Right renal cortex interstitium (tissue), 3 donors: ENCODE results near the gene TOR3A. TPM values are rescaled to one million over a fixed set of nuclear protein-coding genes. Genes with fewer than 3 reads are reported as not detected.
A peak's percentile ranks its signal among the peaks of the same experiment; 100 is the strongest.
"Not testable (repeated sequence)": the region's sequence is repeated elsewhere in the genome, so short reads cannot be mapped to it uniquely, and the experiment has no call there.

Experiments used
- DNase-seq, 3 donors: peaks; one replicate each; pipeline ENCODE4 v3.0.0-alpha.2; 2013; ENCODE audit warnings: low read depth in 3 of 3, low spot score in 2 of 3
- polyA plus RNA-seq, 3 donors: library from polyadenylated mRNA; unstranded; fragments of 120-200 nt; gene quantifications; one replicate each; pipeline ENCODE4 v1.2.1, GENCODE V29; 2013; ENCODE audit not compliant: insufficient read length in 3 of 3

The TOR3A gene, protein sequence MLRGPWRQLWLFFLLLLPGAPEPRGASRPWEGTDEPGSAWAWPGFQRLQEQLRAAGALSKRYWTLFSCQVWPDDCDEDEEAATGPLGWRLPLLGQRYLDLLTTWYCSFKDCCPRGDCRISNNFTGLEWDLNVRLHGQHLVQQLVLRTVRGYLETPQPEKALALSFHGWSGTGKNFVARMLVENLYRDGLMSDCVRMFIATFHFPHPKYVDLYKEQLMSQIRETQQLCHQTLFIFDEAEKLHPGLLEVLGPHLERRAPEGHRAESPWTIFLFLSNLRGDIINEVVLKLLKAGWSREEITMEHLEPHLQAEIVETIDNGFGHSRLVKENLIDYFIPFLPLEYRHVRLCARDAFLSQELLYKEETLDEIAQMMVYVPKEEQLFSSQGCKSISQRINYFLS
- polyA plus RNA-seq = 10 to 100 TPM; 24.3 to 26.1 (median 26.1) TPM

DNA sequence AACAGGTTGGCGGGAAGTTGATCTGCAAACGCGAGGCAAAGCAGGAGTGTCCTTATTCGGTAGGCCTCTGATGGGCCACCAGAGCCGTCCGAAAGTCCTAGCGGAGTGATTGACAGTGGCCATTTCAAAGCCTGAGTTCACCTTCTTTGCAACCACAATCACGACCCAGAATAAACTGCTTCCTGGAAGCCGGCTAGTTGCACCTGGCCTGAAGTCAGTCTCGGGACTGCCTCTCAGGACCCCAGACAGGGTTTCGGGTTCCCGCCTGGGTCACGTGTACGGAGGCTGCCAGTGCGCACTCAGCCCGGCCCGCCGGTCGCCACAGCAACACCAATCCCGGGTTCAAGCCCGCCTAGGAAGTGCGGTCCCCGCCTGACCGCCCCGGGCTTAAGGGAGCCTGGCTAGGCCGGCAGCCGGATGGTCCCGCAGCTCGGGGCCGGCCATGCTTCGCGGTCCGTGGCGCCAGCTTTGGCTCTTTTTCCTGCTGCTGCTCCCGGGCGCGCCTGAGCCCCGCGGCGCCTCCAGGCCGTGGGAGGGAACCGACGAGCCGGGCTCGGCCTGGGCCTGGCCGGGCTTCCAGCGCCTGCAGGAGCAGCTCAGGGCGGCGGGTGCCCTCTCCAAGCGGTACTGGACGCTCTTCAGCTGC, at the start of gene TOR3A:
Gene TOR3A (plus strand): TSS at position 384 of the 646 bp plus-strand sequence. CDS start 59 bp downstream, at position 443.
- peak; percentile 67 to 85 (median 74) for DNase-seq

DNA sequence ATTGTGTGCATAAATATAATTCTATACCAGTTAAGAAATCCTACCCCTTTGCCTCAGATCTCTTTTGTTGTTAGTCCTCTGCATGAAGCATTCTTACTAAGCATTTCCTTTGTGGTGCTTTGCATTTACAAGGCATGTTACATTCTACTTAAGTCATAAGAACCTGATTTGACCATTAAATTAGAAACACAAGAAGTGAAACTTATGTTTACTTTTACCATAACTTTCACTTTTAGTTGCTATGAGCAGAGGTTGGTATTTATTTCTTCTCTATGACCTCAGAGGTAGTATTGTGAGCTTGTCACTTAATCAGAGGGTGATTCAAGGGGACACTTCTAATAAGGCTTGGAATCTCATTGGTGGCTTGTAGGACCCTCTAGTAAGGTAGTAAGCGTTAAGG, 47.1 kb upstream of the TOR3A start:
- no peak for DNase-seq

DNA sequence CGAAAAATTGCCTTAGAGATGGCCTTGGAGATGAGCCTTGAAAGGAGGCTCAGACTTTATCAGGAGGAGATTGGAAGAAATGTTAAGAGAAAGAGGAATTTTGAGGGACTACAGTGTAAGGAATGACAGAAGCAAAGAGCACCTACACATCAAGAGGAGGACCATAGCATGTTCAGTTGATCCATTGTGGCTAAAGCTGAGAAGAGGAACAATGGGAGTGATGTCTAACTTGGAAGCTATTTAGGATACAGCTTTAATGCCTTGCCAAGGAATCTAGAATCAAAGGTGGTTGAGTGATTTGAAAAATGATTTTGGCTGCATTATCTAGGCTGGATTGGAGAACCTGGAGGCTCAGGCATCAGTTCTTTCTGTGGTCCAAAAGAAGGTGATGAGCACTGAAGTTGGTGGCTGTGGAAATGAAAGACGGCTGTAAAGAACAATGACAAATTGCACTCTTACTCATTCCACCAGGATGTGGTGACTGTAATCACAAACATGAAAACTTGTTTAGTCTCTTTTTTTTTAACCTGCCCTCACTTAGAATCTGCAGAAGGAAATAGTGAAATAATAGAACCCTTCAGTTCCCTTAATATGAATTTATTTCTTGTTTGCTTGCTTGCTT, 44.9 kb upstream of the TOR3A start:
- no peak for DNase-seq

DNA sequence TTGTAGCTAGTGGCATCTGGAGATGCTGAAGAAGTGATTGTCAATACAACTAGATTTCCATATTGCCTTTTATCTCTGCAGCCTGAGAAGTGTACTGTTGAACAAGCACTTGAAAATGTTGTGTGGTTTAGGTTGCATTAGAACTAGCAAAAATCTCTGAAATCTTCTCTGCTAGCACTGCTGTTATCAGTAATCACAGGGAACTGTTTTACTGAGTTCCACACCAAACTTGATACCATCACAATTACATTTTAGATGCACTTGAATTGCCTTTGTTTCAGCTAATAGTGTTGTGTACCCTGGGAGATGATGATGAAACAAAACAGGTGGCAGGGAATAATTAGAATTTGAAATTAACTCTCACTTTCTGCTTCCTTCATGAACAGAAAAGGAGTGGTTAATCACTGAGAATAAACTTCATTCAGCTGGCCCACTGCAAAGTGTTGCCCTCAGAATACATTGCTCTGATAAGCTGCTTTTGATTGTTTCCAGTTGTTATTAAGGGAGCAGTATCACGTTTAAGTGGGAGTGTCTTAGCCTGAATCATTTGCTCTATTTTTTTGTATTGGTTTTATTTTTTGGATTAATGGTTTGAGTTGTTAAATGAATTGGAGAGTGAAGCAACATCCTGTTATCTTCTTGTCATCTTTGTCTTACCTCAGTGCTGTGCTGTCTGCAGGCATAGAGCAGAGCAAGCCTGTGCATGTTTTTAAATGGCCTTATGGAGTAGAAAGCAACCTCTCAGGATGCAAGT, 43.2 kb upstream of the TOR3A start:
- no peak for DNase-seq

DNA sequence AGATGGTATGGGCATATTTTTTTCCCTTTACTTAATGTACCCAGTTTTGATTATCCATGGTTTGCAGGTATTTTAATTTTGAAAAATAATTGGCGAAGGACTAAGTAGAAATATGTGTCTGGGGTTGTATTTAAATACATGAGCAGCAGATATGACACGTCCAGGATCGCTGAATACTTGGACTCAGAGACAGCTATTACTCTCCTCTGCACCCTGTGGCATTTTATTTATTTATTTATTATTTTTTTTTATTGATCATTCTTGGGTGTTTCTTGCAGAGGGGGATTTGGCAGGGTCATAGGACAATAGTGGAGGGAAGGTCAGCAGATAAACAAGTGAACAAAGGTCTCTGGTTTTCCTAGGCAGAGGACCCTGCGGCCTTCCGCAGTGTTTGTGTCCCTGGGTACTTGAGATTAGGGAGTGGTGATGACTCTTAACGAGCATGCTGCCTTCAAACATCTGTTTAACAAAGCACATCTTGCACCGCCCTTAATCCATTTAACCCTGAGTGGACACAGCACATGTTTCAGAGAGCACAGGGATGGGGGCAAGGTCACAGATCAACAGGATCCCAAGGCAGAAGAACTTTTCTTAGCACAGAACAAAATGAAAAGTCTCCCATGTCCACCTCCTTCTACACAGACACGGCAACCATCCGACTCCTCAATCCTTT, 42.2 kb upstream of the TOR3A start:
- not testable (repeated sequence) for DNase-seq

DNA sequence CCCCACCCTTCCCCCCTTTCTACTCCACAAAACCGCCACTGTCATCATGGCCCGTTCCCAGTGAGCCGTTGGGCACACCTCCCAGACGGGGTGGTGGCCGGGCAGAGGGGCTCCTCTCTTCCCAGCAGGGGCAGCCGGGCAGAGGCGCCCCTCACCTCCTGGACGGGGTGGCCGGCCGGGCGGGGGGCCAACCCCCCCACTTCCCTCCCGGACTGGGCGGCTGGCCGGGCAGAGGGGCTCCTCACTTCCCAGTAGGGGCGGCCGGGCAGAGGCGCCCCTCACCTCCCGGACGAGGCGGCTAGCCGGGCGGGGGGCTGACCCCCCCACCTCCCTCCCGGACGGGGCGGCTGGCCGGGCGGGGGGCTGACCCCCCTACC, 41.7 kb upstream of the TOR3A start:
- DNase-seq = not testable (repeated sequence)

DNA sequence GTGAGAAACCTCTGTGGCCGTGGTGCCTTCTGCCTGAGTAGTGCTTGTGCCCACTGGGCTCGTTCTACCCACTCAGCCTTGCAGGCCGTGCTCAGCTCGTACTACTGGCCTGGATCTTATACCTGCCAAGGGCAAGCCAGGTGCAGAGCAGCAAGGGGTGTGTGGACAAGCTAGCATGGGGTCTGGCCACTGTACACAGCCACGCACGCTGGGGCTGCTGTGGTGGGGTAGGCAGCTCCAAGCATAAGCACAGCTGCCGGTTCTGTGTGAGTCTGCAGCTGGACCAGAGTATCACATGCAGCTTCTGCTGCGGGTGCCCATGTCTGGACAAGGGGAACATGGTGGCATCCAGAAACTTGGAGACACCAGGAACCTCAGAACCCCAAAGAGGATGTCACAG, 39.8 kb upstream of the TOR3A start:
- no peak for DNase-seq

DNA sequence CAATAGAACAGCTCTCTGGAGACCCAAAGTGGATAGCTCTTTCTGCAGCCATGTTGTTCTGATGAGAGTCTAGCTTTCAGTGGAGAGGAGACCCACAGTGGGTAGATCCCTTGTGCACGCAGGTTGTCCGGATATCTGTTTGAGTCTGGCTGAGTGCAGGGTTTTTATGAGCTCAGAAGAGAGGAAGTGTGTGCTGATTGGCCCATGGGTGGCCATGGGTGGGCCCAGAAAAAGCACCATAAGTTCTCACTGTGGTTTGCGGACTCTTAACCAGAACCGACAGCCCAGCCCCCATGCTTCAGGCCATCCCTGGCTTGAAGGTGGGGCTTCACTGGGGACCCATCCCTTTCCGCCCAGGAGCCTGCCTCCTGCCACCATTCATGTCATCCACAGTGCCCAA, 39.2 kb upstream of the TOR3A start:
- no peak for DNase-seq

DNA sequence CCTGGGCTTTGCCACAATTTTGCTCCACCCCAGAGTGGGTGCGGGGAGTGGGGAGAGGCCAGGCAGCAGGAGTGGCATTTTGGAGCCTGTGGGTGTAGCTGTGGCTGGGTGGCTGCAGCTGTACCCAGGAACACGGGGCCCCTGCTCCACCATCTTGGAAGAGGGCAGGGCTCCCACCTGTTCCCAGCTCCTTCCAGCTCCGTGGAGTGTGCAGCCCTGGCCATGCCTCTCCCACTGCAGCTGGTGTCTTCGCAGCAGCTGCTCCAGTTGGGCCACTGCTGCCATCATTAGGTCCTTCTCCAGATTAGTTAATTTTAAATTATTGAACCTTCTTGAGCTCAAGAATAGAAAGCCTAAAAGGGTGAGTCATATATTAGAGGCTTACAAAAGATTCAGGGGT, 38.6 kb upstream of the TOR3A start:
- DNase-seq = no peak

DNA sequence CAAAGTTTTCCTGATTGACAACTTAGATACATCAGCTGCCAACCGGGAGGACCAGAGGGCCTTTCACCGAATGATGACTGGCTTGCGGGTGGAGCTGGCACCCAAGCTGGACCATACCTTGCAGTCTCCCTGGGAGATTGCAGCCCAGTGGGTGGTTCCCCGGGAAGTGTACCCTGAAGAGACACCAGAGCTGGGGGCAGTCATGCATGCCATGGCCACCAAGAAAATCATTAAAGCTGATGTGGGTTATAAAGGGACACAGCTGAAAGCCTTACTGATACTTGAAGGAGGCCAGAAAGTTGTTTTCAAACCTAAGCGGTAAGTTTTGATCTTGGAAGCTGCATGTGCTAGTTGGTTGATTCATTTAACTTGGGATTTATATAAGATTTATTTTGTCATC, 38.0 kb upstream of the TOR3A start:
- DNase-seq = no peak

DNA sequence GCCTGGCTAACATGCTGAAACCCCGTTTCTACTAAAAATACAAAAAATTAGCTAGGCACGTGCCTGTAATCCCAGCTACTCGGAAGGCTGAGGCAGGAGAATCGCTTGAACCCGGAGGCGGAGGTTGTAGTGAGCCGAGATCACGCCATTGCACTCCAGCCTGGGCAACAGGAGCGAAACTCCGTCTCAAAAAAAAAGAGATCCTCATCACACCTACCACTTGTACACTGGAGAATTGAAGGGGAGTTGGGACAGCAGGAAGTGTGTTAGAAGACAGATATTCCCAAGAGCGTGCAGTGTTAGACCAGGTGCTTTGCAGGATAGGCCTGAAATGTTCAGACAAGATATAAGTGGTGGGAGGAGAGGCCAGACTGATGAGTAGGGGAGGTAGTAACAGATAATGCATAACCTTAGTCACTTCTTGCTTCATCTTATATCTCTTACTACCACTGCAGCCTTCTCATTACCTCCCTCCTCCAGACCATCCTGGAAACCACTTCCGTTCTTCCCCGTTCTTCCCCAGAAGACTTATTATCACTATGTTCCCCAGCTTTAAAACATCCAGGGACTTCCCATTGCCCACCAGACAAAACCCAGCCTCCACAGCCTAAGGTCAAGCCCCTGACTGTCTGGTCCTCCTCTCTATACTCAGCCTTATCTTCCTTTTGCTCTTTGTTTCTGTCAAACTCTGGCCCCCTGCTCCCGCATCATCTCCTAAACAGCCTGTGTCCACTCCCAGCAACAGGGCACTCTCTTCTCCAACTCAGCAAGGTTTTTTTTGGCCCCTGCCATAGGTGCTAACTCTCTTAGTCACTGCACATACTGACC, 34.8 kb upstream of the TOR3A start:
- DNase-seq = no peak

DNA sequence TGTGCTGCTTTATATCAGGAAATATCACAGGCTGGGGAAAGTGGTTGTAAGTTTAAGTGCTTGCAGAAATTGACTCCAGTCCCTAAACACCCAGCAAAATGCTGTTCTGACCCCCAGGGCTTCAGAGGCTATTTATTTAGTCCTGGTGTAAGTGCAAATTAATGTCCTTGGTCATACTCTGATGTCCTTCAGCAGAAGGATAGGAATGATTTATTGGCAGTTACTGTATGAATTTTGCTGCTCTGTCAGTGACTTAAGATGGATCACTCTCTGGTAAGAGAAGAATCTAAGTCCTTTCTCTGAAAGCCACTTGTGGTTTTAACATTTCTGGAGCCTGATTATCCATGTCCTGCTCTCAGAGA, 34.3 kb upstream of the TOR3A start:
- no peak for DNase-seq

DNA sequence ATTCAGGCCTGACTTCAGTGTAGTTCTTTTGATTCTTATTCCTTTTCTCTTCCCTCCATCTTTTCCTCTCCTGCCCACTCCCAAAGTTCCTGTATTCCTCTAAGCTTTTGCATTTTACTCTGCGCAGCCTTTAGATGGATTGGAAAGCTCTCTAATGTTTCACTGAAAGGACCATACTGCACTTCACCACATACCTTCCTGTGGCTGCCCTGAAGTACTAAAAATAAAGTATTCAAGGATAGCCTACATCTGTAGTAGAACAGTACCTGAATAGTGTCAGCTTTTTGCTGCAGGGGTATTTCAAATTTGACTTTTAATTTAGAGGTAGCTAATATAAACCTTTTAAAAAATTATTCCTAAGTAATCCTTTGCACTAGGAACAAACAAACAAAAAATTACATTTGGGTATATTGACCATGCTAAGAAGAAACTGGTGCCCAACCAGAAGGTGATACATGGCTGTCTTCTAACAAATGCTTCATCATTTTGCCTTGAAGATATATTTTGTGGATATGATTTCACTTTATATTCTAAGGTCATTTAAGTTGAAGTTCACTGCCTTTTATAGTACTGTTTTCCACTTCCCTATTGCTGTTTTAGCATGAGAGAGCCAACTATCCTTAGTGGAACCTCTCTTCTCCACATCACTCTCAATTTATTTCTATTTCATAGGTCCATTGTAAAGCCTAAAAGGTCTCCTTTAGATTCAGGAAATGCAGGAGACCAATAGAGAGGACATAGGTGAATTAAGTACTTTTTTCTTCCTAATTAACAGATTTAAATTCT, 33.3 kb upstream of the TOR3A start:
- no peak for DNase-seq

DNA sequence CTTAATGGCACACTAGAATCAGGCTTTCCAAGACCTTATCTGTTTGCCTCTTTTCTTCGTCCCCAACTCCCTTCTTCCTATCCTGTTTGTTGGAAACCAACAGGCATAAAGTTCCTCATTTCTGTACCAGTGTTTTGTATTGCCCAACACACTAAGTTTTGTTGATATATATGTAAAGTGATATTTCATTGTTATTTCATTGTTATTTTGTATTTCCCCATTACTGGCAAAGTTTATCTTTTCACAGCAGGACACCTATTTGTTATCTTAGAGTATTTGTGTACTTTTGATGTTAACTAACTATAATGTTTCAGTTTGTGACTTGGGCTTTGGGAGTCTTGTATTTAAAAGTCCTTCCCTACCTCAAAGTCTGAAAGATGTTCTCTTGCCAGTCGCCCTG, 29.1 kb upstream of the TOR3A start:
- DNase-seq = no peak

DNA sequence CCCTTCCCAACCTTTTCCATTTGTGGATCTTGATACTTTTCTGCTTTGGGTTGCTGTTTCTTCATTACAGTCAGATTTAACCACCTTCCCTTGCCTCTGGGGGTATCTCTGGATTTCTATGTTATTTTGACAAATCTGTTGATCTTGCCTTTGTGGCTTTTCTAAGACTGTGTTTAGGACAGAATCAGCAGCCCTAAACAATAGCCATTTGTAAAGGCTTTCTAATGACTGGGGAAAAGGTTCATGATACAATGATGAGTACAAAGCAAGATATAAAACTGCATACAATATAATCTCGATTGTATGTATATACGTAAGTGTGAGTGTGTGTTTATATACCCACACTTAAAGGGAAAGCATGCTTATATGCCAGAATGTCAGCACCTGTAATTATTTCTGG, 28.4 kb upstream of the TOR3A start:
- DNase-seq = no peak

DNA sequence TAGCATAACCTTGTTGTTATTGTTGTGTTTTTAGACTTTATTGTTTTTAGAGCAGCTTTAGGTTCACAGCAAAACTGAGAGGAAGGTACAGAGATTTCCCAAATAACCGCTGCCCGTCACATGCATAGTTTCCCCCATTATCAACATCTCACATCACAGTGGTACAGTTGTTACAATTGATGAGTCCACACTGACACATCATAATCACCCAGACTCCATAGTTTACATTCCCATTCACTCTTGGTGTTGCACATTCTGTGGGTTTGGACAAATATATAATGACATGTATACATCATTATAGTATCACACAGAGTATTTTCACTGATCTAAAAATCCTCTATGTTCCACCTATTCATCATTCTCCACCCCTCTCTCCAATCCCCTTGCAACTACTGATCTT, 25.9 kb upstream of the TOR3A start:
- no peak for DNase-seq

DNA sequence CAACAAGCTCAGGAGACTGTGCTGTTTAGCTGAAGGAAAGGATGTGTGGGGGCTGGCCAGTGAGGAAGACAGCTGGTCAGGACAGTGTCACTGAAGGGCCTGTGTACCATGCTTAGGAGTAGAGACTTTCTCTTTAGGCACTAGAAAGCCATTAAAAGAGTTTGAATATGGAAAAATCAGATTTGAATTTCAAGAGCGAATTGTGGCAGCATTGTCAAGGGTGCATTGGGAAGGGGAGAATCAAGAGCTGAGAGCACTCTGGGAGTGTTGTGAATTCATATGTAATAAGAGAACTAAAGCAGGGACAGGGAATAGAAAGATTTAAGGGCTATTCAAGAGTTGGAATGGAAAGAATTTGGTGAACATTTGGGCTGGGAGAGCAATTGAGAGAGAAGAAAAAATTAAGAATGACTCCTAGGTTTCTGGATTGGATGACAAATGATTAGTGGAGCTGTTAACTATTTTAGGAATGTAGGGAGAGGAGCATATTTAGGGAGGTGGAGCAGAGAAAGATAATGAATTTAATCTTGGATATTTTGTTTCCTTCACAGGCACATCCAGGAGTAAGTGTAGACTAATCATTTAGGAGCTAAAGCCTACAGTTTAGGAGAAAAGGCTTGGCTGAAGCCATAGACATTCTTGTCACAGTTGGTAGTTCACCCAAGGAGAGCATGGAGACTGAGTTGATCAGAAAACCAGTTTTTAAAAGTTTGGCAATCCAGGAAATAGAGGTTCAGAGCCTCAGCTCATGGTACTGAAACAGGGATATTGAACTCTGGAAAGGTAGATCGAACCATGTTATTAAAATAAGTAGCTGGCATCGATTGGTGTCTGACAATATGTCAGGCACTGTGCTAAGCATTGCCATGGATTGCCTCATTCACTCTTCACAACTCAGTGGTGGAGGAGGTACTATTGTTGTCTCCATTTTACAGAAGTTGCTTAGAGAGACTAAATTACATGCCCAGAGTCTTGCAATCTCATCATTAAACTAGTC, 23.1 kb upstream of the TOR3A start:
- DNase-seq = no peak
